Stimulated activated effector memory CD8-positive, alpha-beta T cell treated with anti-CD3 and anti-CD28 coated beads, Interleukin-12 subunit alpha, Interleukin-12 subunit beta, amount 100 ng/mL, for 72 hours (primary cell): ENCODE measurements around the gene RNF123.
A peak's percentile ranks its signal among the peaks of the same experiment; 100 is the strongest.

Experiments
- ATAC-seq: fragments of 150-1000 bp; cut with Tn5 transposase; 2 replicates; pipeline ENCODE4 v1.10.0; 2021
- DNase-seq, 2 donors: peaks; one replicate each; pipeline ENCODE4 v3.0.0; 2021 to 2022; ENCODE audit warnings: low spot score in 2 of 2
- H3K27ac Mint-ChIP-seq: one replicate; pipeline ENCODE4 v1.8.0; 2022; ENCODE audit warnings: mild to moderate bottlenecking, mixed read lengths
- H3K36me3 Mint-ChIP-seq: one replicate; pipeline ENCODE4 v1.8.0; 2022; ENCODE audit warnings: mild to moderate bottlenecking, mixed read lengths
- H3K4me1 Mint-ChIP-seq: one replicate; pipeline ENCODE4 v1.8.0; 2022; ENCODE audit warnings: mixed read lengths
- H3K4me3 Mint-ChIP-seq: one replicate; pipeline ENCODE4 v1.8.0; 2022; ENCODE audit warnings: mild to moderate bottlenecking, mixed read lengths
- H3K9me3 Mint-ChIP-seq: one replicate; pipeline ENCODE4 v1.8.0; 2022; ENCODE audit warnings: mixed read lengths

The RNF123 gene

DNA sequence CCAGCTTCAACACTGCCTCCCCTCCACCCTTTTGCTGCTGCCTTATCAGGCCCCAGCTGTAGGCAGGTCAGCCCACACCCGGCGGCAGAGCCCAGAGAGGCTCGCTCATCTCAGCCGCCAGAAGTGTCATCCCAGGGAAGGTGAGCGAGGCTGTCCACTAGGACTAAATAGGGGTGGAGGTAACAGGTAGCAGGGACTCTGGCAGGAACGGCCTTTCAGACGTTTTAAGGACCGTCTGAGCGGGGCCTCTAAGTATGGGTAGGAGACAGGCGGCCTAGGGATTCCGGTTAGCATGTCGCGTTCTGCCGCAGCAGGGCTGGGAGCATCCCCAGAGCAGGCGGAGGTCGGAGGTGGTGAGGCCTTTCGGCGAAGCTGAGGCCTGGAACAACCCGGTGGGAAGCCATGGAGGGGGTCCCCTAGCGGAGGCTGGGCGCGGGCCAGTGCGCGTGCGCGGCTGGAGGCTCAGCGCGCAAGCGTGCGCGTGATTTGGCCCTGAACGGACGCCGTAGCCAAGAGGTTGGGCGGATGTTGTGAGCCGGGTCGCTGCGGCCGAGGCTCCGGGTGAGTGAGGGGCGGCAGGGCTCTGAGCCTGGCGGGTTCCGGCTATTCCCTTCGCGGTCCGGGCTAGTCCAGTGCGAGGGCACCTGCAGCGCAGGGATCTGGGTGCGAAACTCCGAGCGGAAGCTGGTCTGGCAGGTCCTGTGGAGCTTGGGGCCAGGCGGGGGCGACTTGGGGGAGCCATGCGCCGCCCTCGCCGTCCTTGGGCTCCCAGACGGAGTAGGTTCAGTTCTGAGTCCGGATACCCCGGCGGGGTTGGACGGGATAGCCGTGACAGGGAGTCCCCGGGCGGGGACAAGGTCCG lies at the start of gene RNF123, which contains the start of gene MST1:
TSS of gene RNF123 (plus strand) at position 512 of the 862 bp plus-strand sequence. CDS start 1,609 bp downstream, outside the sequence.
TSS of gene MST1 (minus strand) at position 429 of the 862 bp plus-strand sequence. CDS start 783 bp downstream, outside the sequence.
- peaks cover 23% of the 10 kb centered on the region for H3K36me3 Mint-ChIP-seq
- peaks cover 59% of the 10 kb centered on the region for H3K4me1 Mint-ChIP-seq
- peak; percentile 84 for ATAC-seq
- peak within 1 kb of the TSS; percentile 99 for H3K27ac Mint-ChIP-seq
- H3K4me3 Mint-ChIP-seq: peak within 1 kb of the TSS; percentile 97
- no peaks in the 10 kb centered on the region for H3K9me3 Mint-ChIP-seq
- peak; percentile 93 to 98 for DNase-seq

DNA sequence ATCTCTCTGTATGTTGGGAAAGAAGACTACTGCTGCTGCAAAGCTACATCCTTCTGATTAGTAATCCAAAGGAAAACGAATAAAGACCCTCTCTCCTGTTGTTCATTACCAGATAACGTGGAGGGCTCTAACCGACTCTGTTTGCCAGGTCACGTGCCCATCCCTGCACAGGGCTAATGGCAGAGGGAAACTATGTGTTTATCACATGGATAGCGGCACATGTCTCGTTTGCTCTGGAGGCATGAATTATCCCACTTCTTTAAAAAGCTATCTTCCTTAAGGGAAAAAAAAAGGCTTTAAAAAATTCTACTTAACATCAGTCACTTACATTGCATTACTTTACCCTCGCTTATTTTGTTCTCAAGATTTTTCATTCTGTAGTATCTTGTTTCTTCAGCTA lies 48.1 kb upstream of the RNF123 start:
- ATAC-seq (no peak), DNase-seq (no peak)
- H3K27ac Mint-ChIP-seq: no peak overlapping the region
- no peaks in the 10 kb centered on the region for H3K36me3 Mint-ChIP-seq
- peaks cover 5% of the 10 kb centered on the region for H3K4me1 Mint-ChIP-seq
- no peaks in the 10 kb centered on the region for H3K9me3 Mint-ChIP-seq
- H3K4me3 Mint-ChIP-seq: no peak overlapping the region

DNA sequence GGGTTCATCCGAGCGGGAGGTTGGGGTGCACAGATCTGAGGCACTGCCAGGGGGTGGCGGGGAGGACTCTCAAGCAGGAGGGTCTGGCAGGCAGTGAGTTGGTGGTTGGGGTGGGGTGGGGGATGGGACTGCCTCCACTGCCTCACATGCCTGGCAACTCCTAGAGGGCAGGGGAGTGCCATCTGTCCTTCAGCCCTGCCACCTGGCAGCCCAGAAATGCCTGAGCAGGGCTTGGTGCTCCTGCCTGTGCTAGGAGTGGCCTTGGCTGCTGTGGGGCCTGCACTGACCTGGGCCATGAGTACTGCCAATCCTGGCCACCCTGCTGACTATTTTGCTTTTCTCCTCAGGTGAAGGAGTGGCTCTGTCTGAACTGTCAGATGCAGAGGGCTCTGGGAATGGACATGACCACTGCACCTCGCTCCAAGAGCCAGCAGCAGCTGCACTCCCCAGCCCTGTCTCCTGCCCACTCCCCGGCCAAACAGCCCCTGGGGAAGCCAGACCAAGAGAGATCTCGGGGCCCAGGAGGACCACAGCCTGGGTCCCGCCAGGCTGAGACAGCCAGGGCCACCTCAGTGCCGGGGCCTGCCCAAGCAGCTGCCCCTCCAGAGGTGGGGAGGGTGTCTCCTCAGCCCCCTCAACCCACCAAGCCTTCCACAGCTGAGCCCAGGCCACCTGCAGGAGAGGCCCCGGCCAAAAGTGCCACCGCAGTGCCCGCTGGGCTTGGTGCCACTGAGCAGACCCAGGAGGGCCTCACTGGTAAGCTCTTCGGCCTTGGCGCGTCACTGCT lies 47.2 kb upstream of the RNF123 start:
- no peak for DNase-seq
- H3K9me3 Mint-ChIP-seq: no peaks in the 10 kb centered on the region
- no peak overlapping the region for H3K27ac Mint-ChIP-seq
- ATAC-seq: no peak
- no peak overlapping the region for H3K4me3 Mint-ChIP-seq
- no peaks in the 10 kb centered on the region for H3K36me3 Mint-ChIP-seq
- H3K4me1 Mint-ChIP-seq: peaks cover 1% of the 10 kb centered on the region

DNA sequence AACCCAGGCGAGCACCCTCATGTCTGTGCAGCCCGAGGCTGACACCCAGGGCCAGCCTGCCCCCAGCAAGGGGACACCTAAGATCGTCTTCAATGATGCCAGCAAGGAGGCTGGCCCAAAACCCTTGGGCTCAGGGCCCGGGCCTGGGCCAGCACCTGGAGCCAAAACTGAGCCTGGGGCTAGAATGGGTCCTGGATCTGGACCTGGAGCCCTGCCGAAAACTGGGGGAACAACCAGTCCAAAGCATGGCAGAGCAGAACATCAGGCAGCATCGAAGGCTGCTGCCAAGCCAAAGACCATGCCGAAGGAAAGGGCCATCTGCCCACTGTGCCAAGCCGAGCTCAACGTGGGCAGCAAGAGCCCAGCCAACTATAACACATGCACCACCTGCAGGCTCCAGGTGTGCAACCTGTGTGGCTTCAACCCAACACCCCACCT lies 46.6 kb upstream of the RNF123 start:
- ATAC-seq (no peak), DNase-seq (no peak)
- H3K4me3 Mint-ChIP-seq: no peak overlapping the region
- H3K27ac Mint-ChIP-seq: no peak overlapping the region
- no peaks in the 10 kb centered on the region for H3K4me1 Mint-ChIP-seq
- no peaks in the 10 kb centered on the region for H3K36me3 Mint-ChIP-seq
- H3K9me3 Mint-ChIP-seq: no peaks in the 10 kb centered on the region

DNA sequence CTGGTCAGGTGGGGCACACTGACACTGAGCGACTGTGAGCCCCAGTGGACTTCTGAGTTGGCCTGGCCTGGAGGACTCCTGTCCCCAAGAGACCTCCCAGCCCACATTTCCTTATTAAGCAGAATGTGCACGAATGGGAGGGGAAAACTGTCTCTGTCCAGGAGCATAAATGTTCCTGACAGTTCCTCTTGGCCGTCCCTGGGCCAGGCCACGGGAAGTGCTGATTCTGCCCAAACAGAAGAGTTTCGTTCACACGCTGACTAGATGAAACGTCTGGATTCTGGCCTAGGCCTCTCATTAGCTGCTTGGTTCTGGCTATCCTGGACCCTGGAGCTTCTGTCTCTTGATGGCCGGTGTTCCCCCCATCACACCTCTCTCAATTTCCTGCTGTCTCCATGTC lies 44.7 kb upstream of the RNF123 start:
- Mint-ChIP-seq H3K36me3 (no peaks in the 10 kb centered on the region), H3K27ac (no peak overlapping the region), H3K4me3 (no peak overlapping the region), H3K9me3 (no peaks in the 10 kb centered on the region), H3K4me1 (no peaks in the 10 kb centered on the region)
- DNase-seq (no peak), ATAC-seq (no peak)

DNA sequence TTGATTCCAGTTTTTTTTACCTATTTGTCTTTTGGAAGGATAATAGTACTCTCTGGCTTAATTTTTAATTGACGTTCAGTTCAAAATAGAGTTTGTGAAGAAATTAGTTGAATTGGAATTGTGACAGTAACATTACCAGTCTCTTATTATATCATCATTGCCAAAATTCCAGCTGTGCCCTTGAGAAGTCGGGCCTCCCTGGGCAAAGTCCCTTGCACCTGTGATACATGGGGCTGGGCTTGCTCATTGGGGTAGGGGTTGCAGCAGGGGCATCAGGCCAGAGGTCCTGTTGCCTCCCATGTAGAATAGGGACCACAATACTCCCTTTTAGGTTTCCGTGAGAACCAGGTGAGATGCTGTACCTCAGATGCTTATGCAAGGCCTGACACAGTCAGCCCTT lies 43.1 kb upstream of the RNF123 start:
- no peaks in the 10 kb centered on the region for H3K9me3 Mint-ChIP-seq
- H3K4me3 Mint-ChIP-seq: no peak overlapping the region
- H3K36me3 Mint-ChIP-seq: no peaks in the 10 kb centered on the region
- ATAC-seq (no peak), DNase-seq (no peak)
- no peak overlapping the region for H3K27ac Mint-ChIP-seq
- no peaks in the 10 kb centered on the region for H3K4me1 Mint-ChIP-seq

DNA sequence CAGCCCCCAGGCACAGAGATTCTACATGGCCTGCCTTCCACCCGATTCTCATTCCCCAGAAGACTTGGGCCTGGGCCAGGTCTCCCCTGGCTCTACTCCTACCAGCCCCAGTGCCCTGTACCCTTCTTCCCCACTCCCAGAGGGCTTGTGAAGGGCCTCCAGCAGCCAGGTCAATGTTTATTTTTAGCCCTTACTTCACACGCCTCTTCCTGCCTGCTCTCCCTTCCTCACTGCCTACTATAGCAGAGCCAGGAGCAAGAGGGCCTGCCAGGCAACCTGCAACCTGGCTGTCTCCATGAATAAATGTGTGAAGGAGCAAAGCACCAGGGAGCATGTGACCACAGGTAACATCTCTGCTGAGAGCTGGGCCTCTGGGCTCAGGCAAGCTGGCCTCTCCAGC lies 41.6 kb upstream of the RNF123 start:
- no peak for ATAC-seq
- no peaks in the 10 kb centered on the region for H3K4me1 Mint-ChIP-seq
- H3K27ac Mint-ChIP-seq: peak overlapping the region; percentile 2
- no peak for DNase-seq
- H3K4me3 Mint-ChIP-seq: no peak overlapping the region
- H3K36me3 Mint-ChIP-seq: no peaks in the 10 kb centered on the region
- H3K9me3 Mint-ChIP-seq: no peaks in the 10 kb centered on the region

DNA sequence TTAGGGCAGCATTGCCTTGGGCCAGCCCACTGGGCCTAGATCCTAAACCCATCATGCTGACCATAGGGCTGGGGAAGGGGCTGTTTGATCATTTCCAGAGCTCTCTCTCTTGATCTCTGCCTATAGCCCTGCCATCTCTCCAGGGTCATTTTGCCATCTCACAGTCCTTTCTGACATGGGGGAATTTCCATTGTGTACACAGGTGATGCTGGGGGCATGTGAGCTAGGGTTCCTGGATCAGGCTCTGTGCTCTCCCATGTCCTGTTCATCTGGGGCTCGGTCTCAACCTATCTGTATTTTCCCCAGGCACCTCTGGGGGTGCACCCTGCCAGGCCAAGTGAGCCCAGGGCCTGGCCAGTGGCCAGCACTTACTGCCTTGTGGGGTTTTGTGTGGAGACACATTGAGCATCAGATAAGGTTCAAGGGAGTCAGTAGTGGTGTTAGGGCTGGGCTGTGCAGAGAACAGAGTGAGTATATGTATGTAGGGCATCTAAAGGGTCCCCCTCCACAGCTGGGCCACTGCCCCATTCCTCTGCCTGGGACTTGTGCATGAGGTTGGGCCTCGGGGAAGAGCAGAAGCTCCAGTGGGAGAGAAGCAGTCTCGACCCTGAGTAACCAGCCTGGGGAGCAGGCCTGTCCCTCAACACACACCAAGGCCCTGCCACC lies 40.9 kb upstream of the RNF123 start:
- no peaks in the 10 kb centered on the region for H3K36me3 Mint-ChIP-seq
- H3K9me3 Mint-ChIP-seq: no peaks in the 10 kb centered on the region
- H3K27ac Mint-ChIP-seq: peak overlapping the region; percentile 10
- DNase-seq (no peak), ATAC-seq (no peak)
- no peak overlapping the region for H3K4me3 Mint-ChIP-seq
- no peaks in the 10 kb centered on the region for H3K4me1 Mint-ChIP-seq

DNA sequence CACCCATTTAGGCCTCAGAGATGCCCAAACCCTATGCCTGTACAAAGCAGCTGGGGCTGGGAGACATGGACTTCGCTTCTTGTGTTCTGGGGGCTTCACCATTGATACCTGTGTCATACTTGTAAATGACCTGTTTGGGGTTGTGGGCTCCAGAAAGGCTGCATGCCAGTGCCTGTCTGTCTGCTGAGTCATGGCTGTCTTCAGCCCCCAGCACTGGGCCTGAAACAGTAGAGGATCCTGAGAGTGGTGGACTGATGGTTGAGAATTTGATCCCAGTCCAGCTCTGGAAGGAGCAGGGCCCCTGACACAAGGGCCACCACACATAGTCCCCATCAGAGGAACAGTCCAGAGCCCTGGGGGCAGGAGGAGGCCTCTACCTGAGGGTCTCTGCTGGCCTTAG lies 39.8 kb upstream of the RNF123 start:
- H3K36me3 Mint-ChIP-seq: no peaks in the 10 kb centered on the region
- H3K27ac Mint-ChIP-seq: peak overlapping the region; percentile 10
- H3K4me1 Mint-ChIP-seq: no peaks in the 10 kb centered on the region
- no peaks in the 10 kb centered on the region for H3K9me3 Mint-ChIP-seq
- ATAC-seq (no peak), DNase-seq (no peak)
- no peak overlapping the region for H3K4me3 Mint-ChIP-seq

DNA sequence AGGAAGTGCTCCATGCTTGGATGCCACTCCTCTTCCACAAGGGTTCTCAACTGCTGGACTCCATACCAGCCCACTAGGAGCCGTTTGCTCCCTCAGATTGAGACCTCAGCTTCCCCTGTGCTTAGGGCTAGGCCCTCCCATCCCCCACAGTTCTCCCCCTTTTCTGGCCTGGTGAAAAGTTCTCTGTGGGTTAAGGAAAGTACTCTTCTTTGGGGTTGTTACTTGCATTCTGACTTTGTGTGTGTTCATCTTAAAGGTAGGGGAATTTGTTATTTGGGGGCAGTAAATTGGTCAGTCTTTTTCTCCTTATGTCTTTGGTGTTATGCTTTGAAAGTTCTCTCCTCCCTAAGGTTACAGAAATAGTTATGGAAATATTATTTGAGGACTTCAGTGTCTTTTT lies 39.2 kb upstream of the RNF123 start:
- no peaks in the 10 kb centered on the region for H3K4me1 Mint-ChIP-seq
- H3K4me3 Mint-ChIP-seq: no peak overlapping the region
- no peak for DNase-seq
- H3K9me3 Mint-ChIP-seq: no peaks in the 10 kb centered on the region
- H3K36me3 Mint-ChIP-seq: no peaks in the 10 kb centered on the region
- peak overlapping the region; percentile 10 for H3K27ac Mint-ChIP-seq
- ATAC-seq: no peak

DNA sequence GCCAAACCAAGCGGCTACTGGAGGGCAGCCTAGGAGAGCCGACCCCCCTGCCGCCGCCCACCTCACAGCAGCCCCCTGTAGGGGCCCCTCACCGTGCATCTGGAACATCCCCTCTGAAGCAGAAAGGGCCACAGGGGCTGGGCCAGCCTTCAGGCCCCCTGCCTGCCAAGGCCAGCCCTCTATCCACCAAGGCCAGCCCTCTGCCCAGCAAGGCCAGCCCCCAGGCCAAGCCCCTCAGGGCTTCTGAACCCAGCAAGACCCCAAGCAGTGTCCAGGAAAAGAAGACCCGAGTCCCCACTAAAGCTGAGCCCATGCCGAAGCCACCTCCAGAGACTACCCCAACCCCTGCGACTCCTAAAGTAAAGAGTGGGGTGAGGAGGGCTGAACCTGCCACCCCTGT lies 38.7 kb upstream of the RNF123 start:
- ATAC-seq: no peak
- no peaks in the 10 kb centered on the region for H3K4me1 Mint-ChIP-seq
- no peaks in the 10 kb centered on the region for H3K36me3 Mint-ChIP-seq
- no peak overlapping the region for H3K27ac Mint-ChIP-seq
- no peak for DNase-seq
- no peak overlapping the region for H3K4me3 Mint-ChIP-seq
- H3K9me3 Mint-ChIP-seq: no peaks in the 10 kb centered on the region

DNA sequence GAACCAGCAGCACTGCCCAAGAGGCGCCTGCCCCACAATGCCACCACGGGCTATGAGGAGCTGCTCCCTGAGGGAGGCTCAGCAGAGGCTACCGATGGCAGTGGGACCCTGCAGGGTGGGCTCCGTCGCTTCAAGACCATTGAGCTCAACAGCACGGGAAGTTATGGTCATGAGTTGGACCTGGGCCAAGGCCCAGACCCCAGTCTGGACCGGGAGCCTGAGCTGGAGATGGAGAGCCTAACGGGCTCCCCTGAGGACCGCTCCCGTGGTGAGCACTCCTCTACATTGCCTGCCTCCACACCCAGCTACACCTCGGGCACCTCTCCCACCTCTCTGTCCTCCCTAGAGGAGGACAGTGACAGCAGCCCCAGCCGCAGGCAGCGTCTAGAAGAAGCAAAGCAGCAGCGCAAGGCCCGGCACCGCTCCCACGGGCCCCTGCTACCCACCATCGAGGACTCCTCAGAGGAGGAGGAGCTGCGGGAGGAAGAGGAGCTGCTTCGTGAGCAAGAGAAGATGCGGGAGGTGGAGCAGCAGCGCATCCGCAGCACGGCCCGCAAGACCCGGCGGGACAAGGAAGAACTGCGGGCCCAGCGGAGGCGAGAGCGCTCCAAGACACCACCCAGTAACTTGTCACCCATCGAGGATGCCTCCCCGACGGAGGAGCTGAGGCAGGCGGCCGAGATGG lies 37.0 kb upstream of the RNF123 start:
- no peak for DNase-seq
- H3K9me3 Mint-ChIP-seq: no peaks in the 10 kb centered on the region
- peaks cover 5% of the 10 kb centered on the region for H3K4me1 Mint-ChIP-seq
- no peak for ATAC-seq
- H3K36me3 Mint-ChIP-seq: no peaks in the 10 kb centered on the region
- H3K4me3 Mint-ChIP-seq: no peak overlapping the region
- no peak overlapping the region for H3K27ac Mint-ChIP-seq

DNA sequence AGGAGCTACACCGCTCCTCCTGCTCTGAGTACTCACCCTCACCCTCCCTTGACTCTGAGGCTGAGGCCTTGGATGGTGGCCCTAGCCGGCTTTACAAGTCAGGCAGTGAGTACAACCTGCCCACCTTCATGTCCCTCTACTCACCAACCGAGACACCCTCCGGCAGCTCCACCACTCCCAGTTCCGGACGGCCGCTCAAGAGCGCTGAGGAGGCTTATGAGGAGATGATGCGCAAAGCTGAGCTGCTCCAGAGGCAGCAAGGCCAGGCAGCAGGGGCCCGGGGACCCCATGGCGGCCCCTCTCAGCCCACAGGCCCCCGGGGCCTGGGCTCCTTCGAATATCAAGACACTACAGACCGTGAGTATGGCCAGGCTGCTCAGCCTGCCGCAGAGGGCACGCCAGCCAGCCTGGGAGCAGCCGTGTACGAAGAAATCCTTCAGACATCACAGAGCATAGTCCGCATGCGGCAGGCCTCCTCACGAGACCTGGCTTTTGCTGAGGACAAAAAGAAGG lies 36.4 kb upstream of the RNF123 start:
- Mint-ChIP-seq H3K4me1 (peaks cover 5% of the 10 kb centered on the region), H3K36me3 (no peaks in the 10 kb centered on the region), H3K27ac (no peak overlapping the region), H3K4me3 (no peak overlapping the region), H3K9me3 (no peaks in the 10 kb centered on the region)
- no peak for DNase-seq
- ATAC-seq: no peak

DNA sequence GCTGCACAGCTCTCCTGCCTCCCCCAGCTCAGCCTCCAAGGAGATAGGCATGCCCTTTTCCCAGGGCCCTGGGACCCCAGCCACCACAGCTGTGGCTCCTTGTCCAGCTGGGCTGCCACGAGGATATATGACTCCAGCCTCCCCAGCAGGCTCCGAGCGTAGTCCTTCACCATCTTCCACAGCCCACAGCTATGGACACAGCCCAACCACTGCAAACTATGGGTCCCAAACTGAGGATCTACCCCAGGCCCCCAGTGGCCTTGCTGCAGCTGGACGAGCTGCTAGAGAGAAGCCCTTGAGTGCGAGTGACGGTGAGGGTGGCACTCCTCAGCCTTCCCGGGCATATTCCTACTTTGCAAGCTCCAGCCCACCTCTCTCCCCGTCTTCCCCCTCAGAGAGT lies 35.7 kb upstream of the RNF123 start:
- no peak for ATAC-seq
- peaks cover 5% of the 10 kb centered on the region for H3K4me1 Mint-ChIP-seq
- no peak for DNase-seq
- no peak overlapping the region for H3K4me3 Mint-ChIP-seq
- H3K9me3 Mint-ChIP-seq: no peaks in the 10 kb centered on the region
- H3K27ac Mint-ChIP-seq: no peak overlapping the region
- H3K36me3 Mint-ChIP-seq: no peaks in the 10 kb centered on the region
